ENCODE measurements around the gene SAG. TPM values are rescaled to one million over a fixed set of nuclear protein-coding genes. Genes with fewer than 3 reads are reported as not detected.
"Not testable (repeated sequence)": the region's sequence is repeated elsewhere in the genome, so short reads cannot be mapped to it uniquely, and the experiment has no call there.

SAG gene
- total RNA-seq, 1 donor from 2014 or later, result not detected

DNA sequence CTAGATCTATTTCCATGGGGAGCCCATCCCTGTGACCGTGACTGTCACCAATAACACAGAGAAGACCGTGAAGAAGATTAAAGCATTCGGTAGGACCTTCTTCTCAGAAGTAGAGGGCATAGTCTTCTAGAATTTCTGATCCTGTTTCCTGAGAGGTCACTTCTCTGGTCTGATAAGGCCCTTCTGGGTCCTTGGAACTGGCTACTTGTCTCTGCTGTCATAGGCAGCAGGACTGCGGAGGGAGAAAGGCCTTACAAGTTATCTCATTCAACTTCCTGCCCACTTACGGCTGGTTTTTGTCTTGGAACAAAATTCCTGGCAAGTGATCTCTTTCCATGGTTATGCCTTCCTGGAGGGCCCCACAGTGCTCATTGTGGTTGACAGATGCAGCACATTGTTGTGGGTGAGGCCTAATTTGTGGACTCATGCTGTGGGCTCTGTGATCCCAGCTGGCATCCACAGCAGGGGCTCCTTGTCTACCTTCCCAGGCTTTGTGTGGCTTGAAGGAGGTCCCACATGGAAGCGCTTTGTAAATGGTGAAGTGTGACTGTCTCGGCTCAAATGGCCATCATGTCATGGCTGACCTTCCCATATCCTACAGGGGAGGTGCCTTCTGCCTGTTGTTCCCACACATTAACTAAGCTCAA lies 22.0 kb downstream of the SAG start:
- DNase-seq (ENCODE audit: low read depth in 2 of 2), result peak; percentile 16 to 24

DNA sequence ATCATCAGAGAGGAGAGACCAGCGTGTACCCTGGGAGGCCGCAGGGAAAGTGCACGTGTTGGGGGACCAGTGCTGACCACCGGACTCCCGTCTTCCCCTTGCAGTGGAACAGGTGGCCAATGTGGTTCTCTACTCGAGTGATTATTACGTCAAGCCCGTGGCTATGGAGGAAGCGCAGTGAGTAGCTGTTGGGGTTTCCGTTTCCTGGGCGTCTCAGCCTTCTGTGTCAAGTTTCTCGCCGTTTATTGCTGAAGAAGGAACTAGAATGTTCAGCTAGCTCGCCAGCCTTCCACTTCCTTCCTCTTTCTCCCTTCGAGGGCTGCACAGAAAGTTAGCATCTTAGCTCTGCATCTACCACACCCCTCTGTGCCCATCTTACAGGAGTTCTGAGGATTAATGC lies 23.9 kb downstream of the SAG start:
- no peak for DNase-seq (ENCODE audit: low read depth in 2 of 2)

DNA sequence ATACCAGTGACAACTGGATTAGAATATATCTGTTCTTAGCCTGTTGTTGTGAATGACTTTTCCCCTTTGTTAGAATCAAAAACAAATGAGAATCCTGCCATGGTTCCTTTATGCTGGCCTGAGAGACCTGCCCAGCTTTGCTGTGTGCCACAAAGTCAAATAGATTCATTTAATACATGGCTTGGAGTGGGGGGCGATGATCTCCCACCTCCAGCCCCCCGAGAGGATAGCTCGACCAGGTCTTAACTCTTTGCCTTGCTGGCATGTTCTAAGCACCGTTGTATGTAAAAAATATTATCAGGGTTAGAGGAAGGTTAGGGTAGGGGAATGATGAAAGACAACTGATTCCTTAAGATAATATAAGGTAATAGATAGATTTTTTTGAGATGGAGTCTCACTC lies 24.5 kb downstream of the SAG start:
- DNase-seq (ENCODE audit: low read depth in 2 of 2), result no peak

DNA sequence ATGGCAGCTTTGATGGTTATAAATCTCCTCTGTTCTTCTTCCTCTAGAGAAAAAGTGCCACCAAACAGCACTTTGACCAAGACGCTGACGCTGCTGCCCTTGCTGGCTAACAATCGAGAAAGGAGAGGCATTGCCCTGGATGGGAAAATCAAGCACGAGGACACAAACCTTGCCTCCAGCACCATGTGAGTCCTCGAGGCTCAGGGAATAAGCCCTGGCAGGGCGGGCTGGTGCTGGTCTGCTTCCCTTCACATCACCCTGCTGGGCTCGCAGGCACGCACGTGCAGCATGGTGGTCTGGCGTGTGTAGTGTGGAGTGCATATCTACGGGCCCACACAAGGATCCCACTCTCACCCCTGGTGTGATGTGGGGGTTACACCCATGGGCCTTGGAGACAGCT lies 27.3 kb downstream of the SAG start:
- no peak for DNase-seq (ENCODE audit: low read depth in 2 of 2)

DNA sequence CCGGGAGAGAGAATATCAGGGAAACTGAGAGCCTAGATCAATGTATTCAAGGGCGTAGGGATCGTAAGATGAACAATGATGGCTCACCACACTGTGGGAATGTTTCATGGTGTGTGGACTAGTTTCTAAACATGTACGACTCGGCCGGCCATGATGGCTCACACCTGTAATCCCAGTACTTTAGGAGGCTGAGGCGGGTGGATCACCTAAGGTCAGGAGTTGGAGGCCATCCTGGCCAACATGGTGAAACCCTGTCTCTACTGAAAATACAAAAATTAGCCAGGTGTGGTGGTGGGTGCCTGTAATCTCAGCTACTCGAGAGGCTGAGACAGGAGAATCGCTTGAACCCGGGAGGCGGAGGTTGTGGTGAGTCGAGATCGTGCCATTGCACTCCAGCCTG lies 28.5 kb downstream of the SAG start:
- DNase-seq (ENCODE audit: low read depth in 2 of 2), result not testable (repeated sequence)

DNA sequence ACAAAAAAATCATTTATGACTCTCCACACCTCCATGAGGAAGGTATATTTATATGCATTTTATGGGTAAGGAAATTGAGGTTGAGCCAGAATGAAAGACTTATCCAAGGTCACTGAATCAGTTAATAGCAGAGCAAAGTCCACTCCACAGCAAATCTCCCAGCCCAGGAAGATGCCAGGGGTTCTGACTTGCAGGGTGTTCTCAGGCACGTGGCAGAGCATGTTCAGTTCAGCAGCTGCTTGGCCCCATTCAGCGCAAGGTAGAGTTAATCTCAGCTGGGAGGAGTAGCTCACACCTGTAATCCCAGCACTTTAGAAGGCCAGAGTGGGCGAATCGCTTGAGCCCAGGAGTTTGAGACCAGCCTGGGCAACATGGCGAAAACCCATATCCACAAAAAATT lies 28.9 kb downstream of the SAG start:
- no peak for DNase-seq (ENCODE audit: low read depth in 2 of 2)

DNA sequence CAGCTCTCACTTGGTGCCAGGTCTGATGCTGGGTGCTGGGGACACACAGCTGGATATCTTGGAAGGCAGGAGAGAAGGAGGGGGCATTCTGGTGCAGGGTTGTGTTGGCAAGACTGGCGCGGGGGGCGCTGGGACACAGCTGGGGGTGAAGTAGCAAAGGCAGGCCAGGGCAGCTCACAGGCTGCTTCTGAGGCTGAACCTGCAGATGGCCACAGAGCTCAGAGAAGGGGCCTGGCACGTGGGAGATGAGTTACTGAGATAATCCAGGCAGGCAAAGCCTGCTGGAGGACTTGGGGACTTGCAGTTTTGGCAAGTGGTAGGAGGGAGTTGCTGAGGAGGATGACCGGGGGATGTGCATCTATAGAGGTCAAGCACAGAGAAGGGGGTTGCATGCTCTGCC lies 30.4 kb downstream of the SAG start:
- no peak for DNase-seq (ENCODE audit: low read depth in 2 of 2)

DNA sequence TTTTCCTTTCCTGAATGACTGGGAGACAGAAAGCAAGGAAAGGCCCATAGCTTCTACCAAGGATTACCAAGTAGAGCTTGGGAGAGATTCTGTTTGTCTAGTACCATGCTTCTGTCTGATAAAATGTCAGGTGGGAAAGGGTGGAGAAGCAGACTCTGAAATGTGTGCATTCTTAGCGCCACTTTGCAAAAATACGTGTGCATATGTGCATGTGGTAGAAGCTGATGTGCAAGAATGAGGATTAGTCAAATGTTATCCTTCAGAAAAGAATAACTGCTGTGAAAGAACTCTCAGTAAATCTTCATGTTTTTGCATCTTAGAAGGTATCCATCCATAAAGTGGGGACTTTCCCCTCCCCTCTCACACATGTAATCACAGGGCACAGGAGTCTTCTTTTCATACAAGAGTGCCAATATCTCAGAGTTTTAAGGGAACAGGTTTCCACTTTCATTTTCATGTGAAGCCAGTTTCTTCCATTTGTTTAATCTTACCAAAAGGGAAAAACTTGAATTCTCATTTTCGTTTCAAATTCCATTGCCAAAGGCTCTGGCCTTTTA lies 31.3 kb downstream of the SAG start:
- DNase-seq (ENCODE audit: low read depth in 2 of 2), result no peak

DNA sequence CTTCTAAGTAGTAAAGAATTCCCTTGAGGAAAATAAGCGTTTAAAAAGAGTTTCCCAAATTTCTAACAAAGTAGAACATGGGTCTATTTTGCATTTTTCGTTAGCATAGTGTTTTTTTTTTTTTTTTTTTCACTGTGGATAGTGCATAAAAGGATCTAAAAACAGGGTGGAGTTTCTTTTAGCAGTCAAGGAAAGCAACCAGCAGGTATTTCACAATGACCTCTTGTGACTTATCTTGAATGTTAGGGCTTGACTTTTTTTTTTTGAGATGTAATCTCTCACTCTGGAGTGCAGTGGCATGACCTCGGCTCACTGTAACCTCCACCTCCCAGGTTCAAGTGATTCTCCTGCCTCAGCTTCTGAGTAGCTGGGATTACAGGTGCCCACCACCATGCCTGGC lies 31.8 kb downstream of the SAG start:
- no peak for DNase-seq (ENCODE audit: low read depth in 2 of 2)

DNA sequence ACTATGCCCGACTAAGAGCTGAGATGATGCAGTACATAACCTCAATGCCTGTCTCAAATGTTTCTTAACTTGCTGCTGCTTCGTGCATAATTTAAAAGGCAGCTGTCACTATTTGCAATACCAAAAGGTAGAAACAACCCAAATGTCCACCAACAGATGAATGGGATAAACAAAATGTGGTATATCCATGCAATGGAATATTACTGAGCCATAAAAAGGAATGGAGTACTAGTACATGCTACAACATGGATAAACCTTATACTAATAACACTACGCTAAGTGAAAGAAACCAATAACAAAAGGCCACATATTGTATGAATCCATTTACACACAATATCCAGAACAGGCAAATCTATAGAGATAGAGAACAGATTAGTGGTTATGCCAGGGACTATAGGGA lies 33.7 kb downstream of the SAG start:
- DNase-seq (ENCODE audit: low read depth in 2 of 2), result no peak

DNA sequence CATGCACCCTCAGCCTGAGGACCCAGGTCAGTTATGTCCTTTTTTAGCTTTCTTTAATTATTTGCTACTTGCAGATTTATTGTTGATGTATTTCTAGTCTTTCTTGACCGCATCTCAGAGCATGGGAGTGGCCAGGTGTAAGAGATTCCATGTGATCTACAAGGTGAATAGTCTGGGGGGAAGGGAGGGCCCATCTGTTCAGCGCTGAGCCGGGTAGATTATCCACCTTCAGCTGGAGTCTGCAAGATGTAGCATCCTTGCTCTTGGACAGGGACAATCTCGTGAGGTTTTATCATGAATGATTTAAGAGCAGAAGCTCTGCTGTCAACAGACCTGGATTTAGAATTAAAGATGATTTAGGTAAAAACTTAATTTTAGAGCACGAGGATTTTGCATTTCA lies 34.7 kb downstream of the SAG start:
- DNase-seq (ENCODE audit: low read depth in 2 of 2), result no peak

DNA sequence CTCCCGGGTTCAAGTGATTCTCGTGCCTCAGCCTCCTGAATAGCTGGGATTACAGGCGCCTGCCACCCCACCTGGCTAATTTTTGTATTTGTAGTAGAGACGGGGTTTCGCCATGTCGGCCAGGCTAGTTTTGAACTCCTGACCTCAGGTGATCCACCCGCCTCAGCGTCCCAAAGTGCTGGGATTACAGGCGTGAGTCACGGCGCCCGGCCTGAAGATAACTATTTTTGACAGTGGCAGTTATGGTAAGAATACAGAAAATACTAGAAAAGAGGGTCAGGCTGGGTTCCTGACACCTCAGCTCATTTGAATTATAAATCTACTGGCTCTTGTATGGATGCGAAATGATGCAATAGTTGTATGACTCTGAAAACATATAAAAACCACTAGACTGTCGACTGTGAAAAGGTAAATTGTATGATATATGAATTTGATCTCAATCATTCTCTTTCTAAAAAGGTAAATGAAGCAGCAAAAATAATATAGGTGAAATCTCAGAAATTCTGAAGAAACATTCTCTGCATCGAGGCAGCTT lies 35.6 kb downstream of the SAG start:
- no peak for DNase-seq (ENCODE audit: low read depth in 2 of 2)

DNA sequence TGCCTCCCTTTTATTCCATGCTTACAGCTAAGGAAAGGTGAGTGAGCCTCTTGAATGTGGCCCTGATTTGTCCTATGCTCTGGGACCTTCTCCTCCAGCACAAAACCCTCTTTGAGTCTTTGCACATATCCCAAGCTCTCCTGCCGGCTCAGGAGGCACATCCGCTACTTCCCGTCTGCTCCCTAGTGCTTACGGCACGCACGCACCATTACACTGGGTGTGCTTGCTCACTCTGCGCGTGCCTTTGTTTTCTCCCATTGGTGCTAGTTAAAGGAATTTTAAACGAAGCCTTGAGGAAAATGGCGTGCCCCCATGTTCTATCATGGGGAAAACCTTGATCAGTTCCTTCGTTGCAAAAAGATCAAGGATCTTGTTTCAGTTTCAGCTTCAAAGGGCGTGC lies 38.8 kb downstream of the SAG start:
- no peak for DNase-seq (ENCODE audit: low read depth in 2 of 2)

DNA sequence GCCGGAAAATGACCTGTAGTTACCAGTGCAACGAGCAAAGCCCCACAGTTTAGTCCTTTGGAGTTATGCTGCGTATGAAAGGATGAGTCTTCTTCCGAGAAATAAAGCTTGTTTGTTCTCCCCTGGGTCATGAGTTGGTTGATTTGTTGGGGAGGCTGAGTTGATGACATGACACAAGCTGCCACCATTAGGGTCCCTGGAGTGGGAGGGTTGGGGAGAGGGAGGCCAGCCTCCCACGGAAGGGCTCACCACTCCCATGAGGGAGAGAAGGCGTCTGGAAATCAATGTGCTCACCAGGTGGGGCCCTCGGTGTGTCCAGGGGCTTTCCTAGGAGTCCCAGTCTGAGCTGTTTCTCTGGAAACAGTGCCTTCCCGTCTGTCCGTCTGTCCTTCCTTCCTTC lies 39.3 kb downstream of the SAG start:
- no peak for DNase-seq (ENCODE audit: low read depth in 2 of 2)

DNA sequence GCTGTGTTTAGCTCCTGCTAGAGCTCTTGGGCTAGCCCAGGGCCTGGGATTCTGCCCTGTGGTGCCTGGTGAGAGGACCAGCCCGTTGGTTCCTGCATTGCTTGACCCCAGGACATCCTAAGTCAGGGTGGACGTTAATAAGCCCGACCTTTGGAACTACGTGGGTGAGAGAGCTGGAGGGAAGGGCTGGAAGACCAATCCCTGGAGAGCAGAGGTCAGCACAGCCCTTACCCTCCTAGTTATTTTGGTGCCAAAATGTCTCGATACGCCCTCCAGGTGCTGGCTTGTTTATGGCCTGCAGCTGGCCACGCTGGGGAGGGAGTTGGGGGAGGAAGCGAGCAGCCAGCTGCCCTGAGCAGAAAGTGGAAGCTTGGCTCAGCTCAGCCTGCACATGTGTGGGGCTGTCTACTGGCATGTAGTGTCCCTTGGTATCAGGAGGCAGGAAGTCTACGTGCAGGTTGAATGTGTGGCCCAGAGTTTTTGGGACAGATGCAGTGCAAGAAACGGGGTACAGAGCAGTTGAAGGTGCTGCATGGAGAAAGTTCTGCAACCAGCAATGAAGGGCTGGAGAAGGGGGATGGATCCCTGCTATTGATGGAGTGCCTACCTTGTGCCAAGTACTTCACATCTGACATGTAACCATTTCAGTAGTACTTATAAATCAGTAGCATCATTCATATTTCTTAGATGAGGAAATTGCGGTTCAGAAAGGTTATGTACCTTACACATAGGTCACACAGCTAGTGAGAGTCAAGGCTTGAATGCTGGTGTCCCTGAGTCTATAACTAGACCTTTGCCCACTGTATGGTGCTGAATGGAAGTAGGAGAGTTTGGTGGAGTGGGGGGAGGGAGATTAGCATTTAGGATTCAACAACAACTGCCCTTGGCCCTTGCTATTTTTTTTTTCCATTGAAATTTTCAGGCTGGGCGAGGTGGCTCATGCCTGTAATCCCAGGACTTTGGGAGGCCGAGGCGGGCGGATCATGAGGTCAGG lies 41.7 kb downstream of the SAG start:
- DNase-seq (ENCODE audit: low read depth in 2 of 2), result peak; percentile 61 to 74

DNA sequence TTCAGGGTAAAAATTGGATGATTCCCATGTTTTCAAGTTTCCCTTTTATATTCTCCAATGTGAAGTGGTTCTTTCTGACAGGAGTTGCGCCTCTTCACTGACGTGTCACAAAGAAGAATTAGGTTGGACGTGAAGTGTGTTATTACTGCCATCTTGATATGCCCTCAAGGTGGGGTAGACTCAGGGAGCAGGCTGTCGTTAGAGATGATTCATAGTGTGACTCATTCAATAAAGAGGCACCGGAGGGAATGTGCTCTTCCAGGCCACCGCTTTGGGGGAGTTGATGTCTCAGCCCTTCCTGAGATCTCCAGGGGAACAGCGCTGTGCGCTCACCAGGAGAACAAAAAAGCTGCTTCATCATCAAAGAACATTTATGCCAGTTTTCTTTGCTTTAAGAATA lies 43.1 kb downstream of the SAG start:
- peak; percentile 33 to 88 for DNase-seq (ENCODE audit: low read depth in 2 of 2)

DNA sequence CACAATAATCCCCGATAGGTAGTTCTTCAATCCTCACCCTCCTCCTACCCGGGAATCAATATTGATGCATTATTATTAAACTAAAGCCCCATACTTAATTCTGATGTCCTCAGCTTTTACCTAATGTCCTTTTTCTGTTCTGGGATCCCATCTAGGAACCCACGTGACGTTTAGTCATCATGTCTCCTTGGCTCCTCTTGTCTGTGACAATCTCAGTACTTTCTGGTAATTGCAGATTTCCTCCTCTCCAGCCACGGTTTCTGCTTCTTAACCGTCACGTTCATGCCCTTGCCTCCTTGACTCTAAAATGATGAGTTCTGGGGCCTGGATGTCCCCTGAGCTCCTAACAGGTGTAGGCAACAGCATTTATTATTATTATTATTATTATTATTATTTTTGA lies 43.8 kb downstream of the SAG start:
- DNase-seq (ENCODE audit: low read depth in 2 of 2), result no peak

DNA sequence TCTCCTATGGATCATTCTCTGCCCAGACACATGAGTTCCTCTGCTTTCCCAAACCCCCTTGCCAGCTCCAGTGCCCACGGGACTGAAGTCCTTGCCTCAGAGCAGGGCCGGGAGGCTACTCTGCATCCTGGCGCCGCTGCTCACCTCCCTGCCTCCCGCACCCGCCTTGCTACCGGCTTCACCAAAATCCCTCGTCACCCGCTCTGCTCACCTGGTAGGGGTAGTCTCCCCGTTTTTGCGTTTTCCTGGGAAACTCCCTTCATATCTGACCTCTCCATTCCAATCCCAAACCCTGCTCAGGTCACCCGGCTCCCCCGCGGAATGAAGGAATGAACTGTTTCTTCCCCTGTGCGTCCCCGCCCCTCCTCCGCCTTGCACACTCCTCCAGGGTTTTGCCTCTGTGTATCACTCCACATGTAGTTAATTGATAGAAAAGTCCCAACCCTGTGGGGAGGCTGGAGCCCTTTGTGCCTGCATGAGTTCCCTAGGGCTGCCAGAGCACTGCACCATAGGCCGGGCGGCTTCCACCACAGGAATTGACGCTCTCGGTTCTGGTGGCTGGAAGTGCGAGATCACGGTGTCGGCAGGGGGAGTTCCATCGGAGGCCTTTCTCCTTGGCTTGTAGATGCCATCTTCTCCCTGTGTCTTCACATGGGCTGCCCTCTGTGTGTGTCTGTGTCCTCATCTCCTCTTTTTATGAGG lies 44.7 kb downstream of the SAG start:
- no peak for DNase-seq (ENCODE audit: low read depth in 2 of 2)

DNA sequence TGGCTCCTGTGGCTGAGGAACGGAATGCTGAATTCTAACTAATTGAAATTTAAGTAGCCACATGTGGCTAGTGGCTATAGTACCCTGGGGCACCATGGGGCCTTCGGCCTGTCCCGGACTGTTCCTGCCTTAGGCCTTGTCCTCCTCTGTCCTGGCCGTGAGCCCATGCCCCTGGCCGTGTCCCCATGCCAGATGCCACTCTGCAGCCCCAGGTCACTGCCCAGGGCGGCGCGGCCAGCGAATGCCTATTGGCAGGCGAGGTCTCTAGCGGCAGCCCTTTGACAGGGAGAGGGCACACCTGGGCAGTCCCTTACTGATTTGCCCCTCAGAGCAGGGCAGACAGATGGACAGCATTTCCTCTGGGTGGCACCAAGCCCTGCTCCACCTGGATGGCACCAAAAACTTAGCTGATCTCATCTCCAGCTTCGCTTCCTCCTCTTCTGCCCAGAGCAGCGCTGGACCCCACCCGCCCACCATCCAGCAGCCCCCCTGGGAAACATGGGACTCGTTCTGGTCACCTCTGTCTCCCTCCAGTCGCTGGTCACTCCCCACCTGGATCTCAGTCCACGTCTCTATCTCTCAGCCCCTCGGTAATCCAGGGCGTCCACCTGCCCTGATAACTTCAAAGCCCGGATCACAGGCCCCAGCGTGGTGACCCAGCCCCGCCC lies 45.6 kb downstream of the SAG start:
- DNase-seq (ENCODE audit: low read depth in 2 of 2), result no peak

DNA sequence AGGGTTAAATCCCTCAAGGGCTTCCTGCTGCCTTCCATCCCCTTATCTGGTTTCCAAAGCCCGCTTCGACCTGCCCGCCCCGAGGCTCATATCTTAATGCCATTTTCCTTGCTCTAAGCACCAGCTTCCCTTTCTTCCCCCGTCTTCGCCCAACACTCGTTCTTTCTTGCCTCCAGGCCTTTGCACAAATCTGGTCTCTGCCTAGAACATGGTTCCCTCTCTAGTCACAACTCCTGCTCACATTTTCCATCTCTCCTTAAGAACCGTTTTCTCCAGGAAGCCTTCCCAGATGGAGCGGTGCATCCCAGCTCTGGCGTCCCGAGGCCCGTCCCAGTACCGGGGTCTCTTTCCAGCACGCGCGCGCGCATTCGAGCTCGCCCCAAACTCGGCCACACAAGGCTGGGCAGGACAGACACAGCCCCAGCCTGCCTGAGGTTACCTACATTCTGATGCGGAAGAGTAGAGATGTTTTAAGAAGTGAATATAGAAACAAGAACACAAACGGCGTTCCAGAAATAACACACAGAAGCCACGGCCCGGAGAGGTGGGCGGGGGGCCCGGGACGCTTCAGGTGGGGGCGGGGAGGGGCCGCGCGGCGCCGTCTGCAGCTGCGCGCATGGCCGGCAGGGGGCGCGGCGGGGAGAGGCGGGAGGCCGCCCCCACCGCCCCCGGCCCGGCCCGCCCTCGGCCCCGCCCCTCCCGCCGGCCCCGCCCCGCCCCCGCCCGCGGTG lies 46.3 kb downstream of the SAG start, which contains the start of gene DGKD:
TSS of gene DGKD (plus strand) at position 726 of the 731 bp plus-strand sequence. CDS start 25 bp downstream, outside the sequence.
- peak; percentile 51 to 69 for DNase-seq (ENCODE audit: low read depth in 2 of 2)
